ENCODE data around the gene TDRD7.

TDRD7 gene

DNA sequence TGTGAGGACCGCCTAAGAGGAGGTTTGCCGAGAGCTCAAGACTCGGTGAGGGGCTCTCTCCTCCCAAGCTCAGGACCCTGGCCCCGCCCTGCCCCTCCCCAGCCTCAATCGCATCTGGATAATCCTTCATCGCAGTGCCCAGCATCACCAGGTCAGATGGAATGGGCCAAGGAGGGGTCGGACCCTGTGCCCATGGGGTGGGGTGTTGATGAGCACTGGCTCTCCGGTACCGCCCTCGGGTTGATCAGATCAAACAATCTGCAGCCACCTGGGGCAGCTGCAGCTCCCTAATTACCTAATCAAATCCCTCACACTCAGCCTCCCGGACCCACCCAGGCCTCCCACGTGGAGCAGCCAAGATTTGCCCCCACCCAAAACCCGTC is 24.4 kb upstream of the TDRD7 start:
- no peak for DNase-seq

DNA sequence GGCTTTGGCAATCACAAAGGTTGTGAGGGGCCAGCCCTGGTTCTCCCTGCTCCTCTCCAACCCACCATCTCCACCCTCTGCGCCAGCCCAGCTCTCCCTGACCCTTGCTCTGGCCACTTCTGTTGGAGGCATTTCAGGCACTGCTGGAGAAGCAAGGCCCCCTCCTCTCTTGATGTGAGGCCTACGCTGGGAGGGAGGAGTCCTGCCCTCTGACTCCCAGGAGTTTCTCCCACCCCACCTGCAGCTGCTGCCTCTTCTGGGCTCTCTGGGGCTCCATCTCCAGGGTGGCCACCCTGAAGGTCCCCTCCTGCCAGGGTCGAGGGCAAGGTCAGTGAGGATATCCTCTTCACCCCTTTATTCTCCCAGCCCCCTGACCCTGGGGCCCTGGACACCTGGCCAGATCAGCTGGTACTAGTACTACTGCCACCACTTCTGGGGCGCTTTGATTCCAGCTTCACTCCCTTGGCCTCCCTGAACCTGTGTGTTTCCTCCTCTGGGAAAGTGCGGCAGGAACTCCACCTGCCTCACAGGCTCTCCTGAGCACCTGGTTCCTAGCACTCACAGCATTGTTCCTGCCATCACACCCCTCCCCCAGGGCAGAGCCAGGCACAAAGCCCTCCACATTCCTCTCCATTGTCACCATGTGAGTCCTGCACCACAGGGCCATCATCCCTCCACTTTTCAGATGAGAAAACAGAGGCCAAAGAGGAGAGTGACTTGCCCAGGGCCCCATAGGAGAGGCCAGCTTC is 23.8 kb upstream of the TDRD7 start:
- DNase-seq: no peak

DNA sequence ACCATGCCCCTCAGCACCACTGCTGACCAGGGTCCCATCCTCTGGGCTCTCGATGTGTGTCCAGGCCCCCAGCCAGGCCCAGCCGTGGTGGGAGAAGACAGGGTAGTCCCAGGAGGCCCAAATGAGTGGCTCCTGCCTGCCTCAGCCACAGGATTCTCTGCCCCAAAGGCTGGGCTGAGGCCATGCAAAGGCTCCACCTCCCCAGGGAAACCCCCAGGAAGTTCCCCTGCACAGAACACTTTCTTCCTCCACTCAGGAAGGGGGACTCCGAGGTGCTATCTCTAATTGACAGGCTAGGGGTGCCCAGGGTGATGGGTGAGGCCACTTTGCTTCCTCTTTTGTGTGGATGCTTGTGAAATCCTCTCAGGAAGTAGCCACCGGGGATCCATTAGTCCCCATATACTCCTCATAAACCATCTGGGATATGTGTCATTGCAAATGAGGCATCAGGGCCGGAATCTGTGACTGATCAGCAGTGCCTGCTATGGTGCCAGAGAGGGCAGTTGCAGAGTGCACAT is 23.1 kb upstream of the TDRD7 start:
- no peak for DNase-seq

- no peak for DNase-seq
Observed at GRCh38 chr9:97389249-97389648, 22.6 kb upstream of the TDRD7 start.

DNA sequence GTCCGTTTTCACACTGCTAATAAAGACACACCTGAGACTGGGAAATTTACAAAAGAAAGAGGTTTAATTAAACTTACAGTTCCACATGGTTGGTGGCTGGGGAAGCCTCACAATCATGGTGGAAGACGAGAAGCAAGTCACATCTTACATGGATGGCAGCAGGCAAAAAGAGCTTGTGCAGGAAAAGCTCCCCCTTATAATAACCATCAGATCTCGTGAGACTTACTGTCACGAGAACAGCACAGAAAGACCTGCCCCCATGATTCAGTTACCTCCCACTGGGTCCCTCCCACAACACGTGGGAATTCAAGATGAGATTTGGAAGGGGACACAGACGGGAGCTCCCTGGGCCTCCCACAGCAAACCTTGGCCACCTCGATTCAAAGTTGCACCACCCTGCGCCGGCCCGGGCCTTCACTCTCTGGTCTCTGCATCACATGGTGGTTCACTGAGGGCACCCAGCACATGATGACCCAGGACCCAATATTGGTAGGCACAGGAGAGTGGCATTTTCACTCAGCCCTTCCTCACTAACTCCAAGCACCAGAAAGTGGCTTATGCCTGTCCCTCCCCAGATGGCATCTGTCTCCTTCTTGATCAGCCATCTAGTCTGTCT is 21.0 kb upstream of the TDRD7 start:
- no peak for DNase-seq

- no peak for DNase-seq
Observed at GRCh38 chr9:97394881-97395280, 17.0 kb upstream of the TDRD7 start.

DNA sequence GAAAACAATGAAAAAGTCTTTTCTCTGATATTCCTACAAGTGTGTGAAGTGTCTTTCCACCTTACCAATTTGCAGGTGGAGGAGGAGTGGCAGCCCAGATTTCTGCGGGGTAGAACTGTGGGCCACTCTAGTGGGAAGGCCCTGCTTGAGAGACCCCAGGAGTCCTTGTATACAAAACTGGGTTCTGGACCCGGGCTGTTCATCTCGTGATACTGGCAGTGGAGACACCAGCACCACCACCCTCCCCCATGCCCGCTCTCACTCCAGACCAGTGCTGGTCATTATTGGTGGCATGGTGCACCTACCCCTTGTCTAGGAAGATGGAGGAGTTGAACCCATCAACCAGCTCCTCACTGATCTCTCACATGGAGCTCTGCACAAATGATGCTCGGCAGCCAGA is 16.2 kb upstream of the TDRD7 start:
- DNase-seq: no peak

GRCh38 chr9:97396256-97396655 is 15.6 kb upstream of the TDRD7 start:
- DNase-seq: no peak

DNA sequence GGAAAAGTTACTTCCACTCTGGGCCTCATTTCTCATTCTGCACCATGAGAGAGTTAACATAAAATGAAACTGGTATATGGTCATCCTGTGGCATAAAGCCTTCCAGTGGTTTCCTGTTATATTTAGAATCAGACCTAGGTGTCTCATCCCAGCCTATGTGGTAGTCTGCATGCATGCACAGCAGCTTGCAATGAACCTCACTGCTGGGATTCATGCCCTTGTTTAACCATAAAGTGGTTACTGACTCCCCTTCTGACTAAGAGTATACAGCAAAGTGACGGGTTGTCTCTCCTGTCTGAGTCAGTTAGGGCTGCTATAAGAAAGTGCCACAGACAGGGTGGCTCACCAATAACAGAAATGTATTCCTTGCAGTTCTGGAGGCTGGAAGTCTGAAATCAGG is 14.7 kb upstream of the TDRD7 start:
- DNase-seq: no peak

DNA sequence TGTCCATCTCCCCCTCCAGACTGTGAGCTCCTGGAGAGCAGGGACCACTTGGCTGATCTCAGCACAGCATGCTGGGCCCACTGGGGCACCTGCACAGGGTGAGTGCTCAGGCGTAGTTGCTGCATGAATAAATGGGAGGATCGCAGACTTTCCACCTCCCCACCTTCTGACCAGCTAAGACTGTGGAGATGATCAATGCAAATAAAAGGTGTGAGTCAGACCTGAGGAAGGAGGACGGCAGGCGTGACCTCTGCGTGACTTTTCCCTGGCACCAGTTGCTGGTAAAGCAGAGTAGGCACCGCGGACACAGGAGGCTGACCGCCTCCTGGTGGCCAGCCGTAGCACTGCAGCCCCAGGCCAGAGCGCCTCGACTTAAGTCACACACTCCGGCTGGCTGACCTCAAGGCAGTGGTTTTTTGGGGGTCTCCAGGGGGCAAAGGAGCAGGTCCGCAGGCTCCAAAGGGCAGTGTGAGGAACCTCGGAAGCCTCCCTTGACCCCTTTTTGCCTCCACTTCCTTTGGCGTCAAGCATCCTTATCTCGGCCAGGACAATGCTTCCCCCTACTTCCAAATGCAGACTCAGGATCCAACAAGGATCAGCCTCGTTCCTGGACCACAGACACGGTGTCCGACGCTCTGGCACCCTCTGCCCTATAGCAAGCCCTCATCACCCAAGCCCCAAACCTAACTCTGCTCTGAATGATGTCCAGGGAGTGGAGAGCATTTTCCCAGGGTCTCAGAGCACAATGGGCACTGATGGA is 12.7 kb upstream of the TDRD7 start:
- no peak for DNase-seq

DNA sequence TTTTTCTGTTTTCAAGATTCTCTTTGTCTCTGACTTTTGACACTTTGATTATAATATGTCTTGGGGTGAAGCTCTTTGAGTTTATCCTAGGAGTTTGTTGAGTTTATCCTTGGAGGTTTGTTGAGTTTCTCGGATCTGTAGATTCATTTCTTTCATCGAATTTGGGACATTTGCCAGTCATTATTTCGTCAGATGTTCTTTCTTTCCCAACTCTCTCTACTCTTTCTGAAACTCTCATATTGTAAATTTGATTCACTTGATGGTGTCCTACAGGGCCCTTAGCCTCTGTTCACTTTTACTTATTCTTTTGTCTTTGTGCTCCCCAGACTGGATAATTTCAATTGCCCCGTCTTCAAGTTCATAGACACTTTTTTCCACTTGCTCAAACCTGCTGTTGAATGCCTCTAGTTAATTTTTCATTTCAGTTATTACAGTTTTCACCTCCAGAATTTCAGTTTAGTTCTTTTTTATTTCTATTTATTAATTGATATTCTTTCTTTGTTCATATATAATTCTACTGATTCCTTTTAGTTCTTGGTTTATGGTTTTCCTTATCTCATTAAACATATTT is 8.1 kb upstream of the TDRD7 start:
- DNase-seq: no peak

- DNase-seq: no peak
Observed at GRCh38 chr9:97405551-97405950, 6.3 kb upstream of the TDRD7 start.

DNA sequence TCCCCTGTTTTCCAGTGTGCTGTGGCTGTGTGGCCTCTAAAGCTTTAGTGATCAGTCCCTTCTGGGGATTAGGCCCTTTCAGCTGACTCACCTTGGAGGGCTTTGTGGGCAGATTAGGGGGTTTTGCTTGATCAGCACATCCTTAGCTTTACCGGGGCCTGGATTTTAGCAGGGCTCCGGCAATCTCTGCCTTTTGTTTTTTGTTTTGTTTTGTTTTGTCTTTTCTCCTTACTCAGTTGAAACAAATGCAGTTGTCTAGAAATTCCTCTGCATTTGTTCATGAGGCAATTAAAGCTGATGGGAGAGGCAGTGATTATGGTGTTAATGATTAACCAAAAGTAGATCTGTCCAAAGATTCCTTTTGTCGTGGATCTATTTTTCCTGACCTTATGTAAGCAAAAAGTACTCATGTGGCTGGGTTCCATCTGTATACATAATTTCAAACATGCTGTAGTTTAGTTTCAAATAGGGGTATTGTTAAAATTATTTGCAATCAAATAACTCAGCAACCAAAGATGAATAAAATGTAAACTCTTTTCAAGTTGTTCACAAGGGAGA is 5.2 kb upstream of the TDRD7 start:
- no peak for DNase-seq

- no peak for DNase-seq
Observed at GRCh38 chr9:97408562-97408961, 3.3 kb upstream of the TDRD7 start.

DNA sequence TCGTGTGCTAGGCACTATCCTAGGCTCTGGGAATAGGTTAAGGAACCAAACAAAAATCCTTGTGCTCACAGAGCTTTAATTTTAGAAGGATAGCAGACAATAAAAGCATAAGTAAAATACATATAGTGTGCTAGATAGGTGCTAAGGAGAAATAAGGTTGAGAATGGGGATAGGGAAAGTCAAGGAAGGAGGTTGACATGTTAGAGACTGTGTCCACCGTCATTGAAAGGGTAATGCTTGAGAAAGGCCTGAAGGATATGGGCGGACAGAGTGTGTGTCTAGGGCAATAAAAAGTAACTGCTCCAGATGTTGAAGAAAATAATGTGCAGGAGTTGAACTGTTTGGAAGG is 482 bp upstream of the TDRD7 start:
- DNase-seq: no peak

GRCh38 chr9:97412626-97413385 is 910 bp downstream of the TDRD7 start:
- DNase-seq: no peak

GRCh38 chr9:97413462-97413861 is 1.6 kb downstream of the TDRD7 start:
- no peak for DNase-seq

DNA sequence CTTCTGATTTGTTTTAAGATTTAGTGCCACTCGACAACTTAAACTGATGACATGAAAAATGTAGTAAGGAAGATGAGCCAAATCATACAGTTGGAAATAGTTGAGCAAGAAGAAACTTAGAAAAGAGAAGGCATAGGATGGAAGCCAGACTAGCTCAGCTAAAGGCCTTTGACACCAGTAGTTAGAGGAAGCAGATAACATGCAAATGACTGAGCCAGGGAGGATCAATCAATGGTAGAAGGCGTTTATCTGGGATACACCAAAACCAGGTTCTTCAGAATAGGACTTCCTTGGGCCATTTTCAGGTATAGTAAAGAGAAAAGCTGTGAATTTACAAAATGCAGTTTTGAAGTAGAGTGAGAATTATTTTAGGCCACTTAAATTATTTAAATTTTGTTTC is 3.2 kb downstream of the TDRD7 start:
- no peak for DNase-seq

DNA sequence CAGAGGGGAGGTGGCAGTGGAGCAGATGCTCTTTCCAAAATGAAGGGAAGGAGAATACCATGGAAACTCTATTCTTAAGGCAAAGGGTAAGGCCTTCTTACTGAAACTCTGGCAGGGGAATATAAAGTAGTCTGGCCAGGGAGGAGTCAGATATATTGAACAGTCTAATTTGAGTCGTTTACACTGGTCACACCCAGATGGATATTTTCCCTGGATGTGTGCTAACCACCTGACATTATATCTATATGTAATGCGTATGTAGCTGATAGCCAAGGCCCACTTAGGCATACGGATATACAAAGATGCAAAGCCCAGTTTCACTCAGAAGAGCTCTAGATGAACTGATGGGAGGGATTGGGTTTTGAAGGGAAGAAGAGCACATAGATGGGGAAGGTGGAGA is 7.0 kb downstream of the TDRD7 start:
- DNase-seq: no peak

DNA sequence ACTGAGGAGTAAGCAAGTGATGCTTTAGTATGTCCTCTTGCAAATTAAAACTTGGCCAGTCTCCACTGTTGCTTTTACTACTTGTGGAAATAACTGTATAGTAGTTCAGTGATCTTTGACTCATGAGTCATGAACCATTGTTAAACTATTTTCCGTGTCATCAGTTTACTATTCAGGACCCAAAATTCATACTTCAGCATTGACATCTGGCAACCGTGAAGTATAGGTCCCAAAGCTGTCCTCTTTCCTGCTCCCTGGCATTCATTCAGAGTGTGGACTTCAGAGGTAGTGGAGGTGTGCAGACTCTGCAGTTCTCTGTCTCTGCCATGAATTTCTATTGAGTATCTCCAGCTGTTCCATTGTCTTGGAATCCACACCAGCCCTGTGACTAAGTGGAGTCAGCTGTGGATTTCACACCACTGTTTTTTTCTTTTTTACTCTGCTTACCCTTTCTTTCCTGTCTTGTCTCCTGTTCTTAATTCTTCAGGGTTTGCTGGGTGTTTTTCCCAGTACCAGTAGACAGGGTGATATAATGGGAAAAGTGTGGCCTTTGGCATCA is 7.5 kb downstream of the TDRD7 start:
- DNase-seq: no peak

GRCh38 chr9:97425336-97425972 is 13.6 kb downstream of the TDRD7 start:
- DNase-seq: no peak

DNA sequence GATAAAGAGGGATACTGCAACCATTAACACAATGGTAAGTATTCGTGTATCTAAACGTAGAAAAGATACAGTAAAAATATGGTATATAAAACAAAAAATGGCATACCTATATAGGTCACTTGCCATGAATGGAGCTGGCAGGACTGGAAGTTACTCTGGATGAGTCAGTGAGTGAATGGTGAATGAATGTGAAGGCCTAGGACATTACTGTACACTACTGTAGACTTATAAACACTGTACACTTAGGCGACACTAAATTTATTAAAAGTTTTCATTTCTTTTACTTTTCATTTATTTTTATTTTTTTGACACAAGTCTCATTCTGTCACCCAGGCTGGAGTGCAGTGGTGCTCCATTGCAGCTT is 14.1 kb downstream of the TDRD7 start:
- no peak for DNase-seq

Measured in NCI-H1417 treated with DMSO at 0.1 percent for 48 hours (cell line).